ENCODE results near the gene GPALPP1. TPM values are rescaled to one million over a fixed set of nuclear protein-coding genes. Genes with fewer than 3 reads are reported as not detected.

GPALPP1 gene
- total RNA-seq, 4 donors from 2014 or later: 14.4 to 21.4 (median 17.6) TPM

- TF ChIP-seq CTCF (IDR thresholded peaks at IDR 0.05): no peak
- ATAC-seq (ENCODE audit: low FRiP score): no peak
- no peak for DNase-seq (ENCODE audit: low spot score)
These were observed 88.7 kb downstream of the GPALPP1 start for GRCh38 chr13:45078003-45078402.

Small RNA genes within 50 kb of the gene (small RNA-seq; reads per million reads assigned to genes)
- gene RN7SL49P: not detected

Other genes with a start within 250 kb of the GPALPP1 start
- gene NUFIP1, start 67 bp upstream of the GPALPP1 start, total RNA-seq: 1 to 10 TPM; 1.9 to 8.0 (median 2.5) TPM
- 10 to 100 TPM; 12.1 to 18.1 (median 14.8) TPM for gene GTF2F2, start 131.0 kb downstream of the GPALPP1 start, total RNA-seq
- not detected for gene KCTD4, start 211.5 kb downstream of the GPALPP1 start, total RNA-seq

Measured in omental fat pad (tissue), 4 donors.